GM23338 (cell line): ENCODE measurements around the gene GUCA2B. TPM values are rescaled to one million over a fixed set of nuclear protein-coding genes. Genes with fewer than 3 reads are reported as not detected.

Experiments
- ATAC-seq: fragments of 200-7000 bp; cut with Tn5 transposase; 3 replicates; pipeline ENCODE4 v1.9.1; 2020
- DNase-seq: peaks from one replicate; pipeline ENCODE4 v3.0.0-alpha.2; 2015; ENCODE audit warnings: low spot score
- H2AFZ ChIP-seq: fragments of 200-600 bp; sonication (generic); 2 replicates; pipeline ENCODE4 v1.8.0; 2016; ENCODE audit warnings: antibody characterized with exemption, mild to moderate bottlenecking, moderate library complexity
- H3F3A ChIP-seq: fragments of 200-600 bp; sonication (generic); replicated peaks from 2 replicates; pipeline ENCODE4 v1.8.0; 2017; ENCODE audit warnings: antibody characterized with exemption, mixed run types, low read depth
- H3K27ac ChIP-seq: fragments of 200-600 bp; sonication (generic); 2 replicates; pipeline ENCODE4 v1.6.1; 2016; ENCODE audit warnings: low read depth
- H3K27me3 ChIP-seq: fragments of 200-600 bp; sonication (generic); 2 replicates; pipeline ENCODE4 v1.8.0; 2016; ENCODE audit warnings: mild to moderate bottlenecking, mixed run types, moderate library complexity; ENCODE audit not compliant: insufficient read depth
- H3K36me3 ChIP-seq: fragments of 200-600 bp; sonication (generic); 2 replicates; pipeline ENCODE4 v1.8.0; 2016; ENCODE audit warnings: mild to moderate bottlenecking; ENCODE audit not compliant: insufficient read depth
- H3K4me1 ChIP-seq: fragments of 200-600 bp; sonication (generic); 2 replicates; pipeline ENCODE4 v1.8.0; 2016; ENCODE audit warnings: mild to moderate bottlenecking, moderate library complexity; ENCODE audit not compliant: insufficient read depth
- H3K4me2 ChIP-seq: fragments of 200-600 bp; sonication (generic); 2 replicates; pipeline ENCODE4 v1.7.1; 2017; ENCODE audit warnings: mixed run types
- H3K4me3 ChIP-seq: fragments of 200-600 bp; sonication (generic); 2 replicates; pipeline ENCODE4 v1.6.1; 2016; ENCODE audit warnings: mixed run types
- H3K79me2 ChIP-seq: fragments of 200-600 bp; sonication (generic); replicated peaks from 2 replicates; pipeline ENCODE4 v1.8.0; 2017; ENCODE audit warnings: mild to moderate bottlenecking; ENCODE audit not compliant: insufficient read depth
- H3K9me2 ChIP-seq: fragments of 200-600 bp; sonication (generic); 2 replicates; pipeline ENCODE4 v1.8.0; 2017; ENCODE audit not compliant: insufficient read depth
- H4K20me1 ChIP-seq: fragments of 200-600 bp; sonication (generic); replicated peaks from 2 replicates; pipeline ENCODE4 v1.8.0; 2017; ENCODE audit warnings: mild to moderate bottlenecking; ENCODE audit not compliant: insufficient read depth
- H3K27ac Mint-ChIP-seq: 2 replicates; pipeline ENCODE4 v1.8.0; 2020; ENCODE audit warnings: inconsistent platforms, mild to moderate bottlenecking, moderate library complexity, mixed read lengths
- H3K27me3 Mint-ChIP-seq: 3 replicates; pipeline ENCODE4 v1.8.0; 2022; ENCODE audit warnings: low read depth, mild to moderate bottlenecking, moderate library complexity, mixed read lengths, inconsistent platforms; ENCODE audit not compliant: insufficient read depth, poor library complexity
- H3K36me3 Mint-ChIP-seq: 3 replicates; pipeline ENCODE4 v1.8.0; 2021; ENCODE audit warnings: low read depth, mild to moderate bottlenecking, inconsistent platforms, moderate library complexity, mixed read lengths
- H3K4me1 Mint-ChIP-seq: 3 replicates; pipeline ENCODE4 v1.8.0; 2020; ENCODE audit warnings: mild to moderate bottlenecking, inconsistent platforms, mixed read lengths
- H3K4me3 Mint-ChIP-seq: 3 replicates; pipeline ENCODE4 v1.8.0; 2021; ENCODE audit warnings: moderate library complexity, mild to moderate bottlenecking, inconsistent platforms, mixed read lengths
- H3K9me3 Mint-ChIP-seq: 3 replicates; pipeline ENCODE4 v1.8.0; 2020; ENCODE audit warnings: moderate library complexity, mild to moderate bottlenecking, inconsistent platforms, mixed read lengths
- CREB1 ChIP-seq: fragments of 250-450 bp; sonication (Bioruptor Pico); IDR thresholded peaks from 2 replicates; pipeline ENCODE4 v1.5.0; 2020; ENCODE audit warnings: low read depth, mild to moderate bottlenecking, moderate library complexity
- EZH2 ChIP-seq: fragments of 200-600 bp; sonication (generic); IDR thresholded peaks from one replicate; pipeline ENCODE4 v1.8.0; 2017; ENCODE audit warnings: antibody characterized with exemption, mild to moderate bottlenecking, low read depth; ENCODE audit not compliant: unreplicated experiment
- EZH2phosphoT487 ChIP-seq: fragments of 200-600 bp; sonication (generic); IDR thresholded peaks from one replicate; pipeline ENCODE4 v1.8.1; 2018; ENCODE audit warnings: antibody characterized with exemption; ENCODE audit not compliant: unreplicated experiment
- NANOG ChIP-seq: IDR thresholded peaks from 2 replicates; pipeline ENCODE4 v1.6.1; 2016; ENCODE audit warnings: antibody characterized with exemption, borderline replicate concordance
- POLR2AphosphoS5 ChIP-seq: IDR thresholded peaks from 2 replicates; pipeline ENCODE4 v1.6.1; 2016; ENCODE audit warnings: antibody characterized with exemption, low read depth
- STAT1 ChIP-seq: IDR thresholded peaks from one replicate; pipeline ENCODE4 v1.6.1; 2016; ENCODE audit warnings: antibody characterized with exemption; ENCODE audit not compliant: unreplicated experiment
- ZNF114 ChIP-seq: fragments of 250-450 bp; sonication (Bioruptor Pico); IDR thresholded peaks from 2 replicates; pipeline ENCODE4 v1.5.0; 2020; ENCODE audit warnings: mild to moderate bottlenecking, moderate library complexity
- ZNF331 ChIP-seq: fragments of 250-450 bp; sonication (Bioruptor Pico); IDR thresholded peaks from 2 replicates; pipeline ENCODE4 v1.5.0; 2020; ENCODE audit warnings: low read depth, mild to moderate bottlenecking, moderate library complexity
- ZNF462 ChIP-seq: fragments of 250-450 bp; sonication (Bioruptor Pico); IDR thresholded peaks from 2 replicates; pipeline ENCODE4 v1.5.0; 2020; ENCODE audit warnings: mild to moderate bottlenecking, moderate library complexity
- polyA plus RNA-seq: library from polyadenylated mRNA; unstranded; fragments of >200 nt; fragmentation: Nextera tagmentation; extraction: Ambion mirVana; gene quantifications from 2 replicates; pipeline ENCODE4 v1.2.1, GENCODE V29; 2016
- total RNA-seq: library from RNA; depleted of rRNA; stranded (reverse); fragments of >200 nt; shearing (Covaris generic); gene quantifications from 2 replicates; pipeline ENCODE4 v1.2.3, GENCODE V29; 2014
- TF ChIP-seq, protein P1 (sequence below): IDR thresholded peaks from 2 replicates; pipeline ENCODE4 v1.6.1; 2016; ENCODE audit warnings: antibody characterized with exemption

Gene GUCA2B
- total and polyA plus RNA-seq, 2 experiments from 2014 or later: not detected

DNA sequence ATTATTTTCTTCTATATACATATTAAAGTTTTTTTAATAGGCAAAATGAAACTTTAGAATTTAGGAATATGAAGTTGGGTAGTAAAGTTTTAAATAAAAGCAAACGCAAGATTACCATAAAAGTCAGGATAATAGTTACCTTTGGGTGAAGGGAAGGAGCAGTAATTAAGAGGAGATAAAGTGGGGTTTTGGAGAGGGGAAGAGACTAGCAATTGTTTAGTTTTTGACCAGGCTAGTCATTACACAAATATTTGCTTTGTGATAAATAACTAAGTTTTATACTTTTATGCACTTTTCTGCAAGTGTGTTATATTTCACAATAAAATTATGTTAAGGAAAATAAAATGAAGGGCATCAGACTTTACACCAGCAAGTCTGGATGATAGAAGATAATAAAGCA is 27.7 kb upstream of the GUCA2B start (continued):
- TF ChIP-seq, protein P1, sequence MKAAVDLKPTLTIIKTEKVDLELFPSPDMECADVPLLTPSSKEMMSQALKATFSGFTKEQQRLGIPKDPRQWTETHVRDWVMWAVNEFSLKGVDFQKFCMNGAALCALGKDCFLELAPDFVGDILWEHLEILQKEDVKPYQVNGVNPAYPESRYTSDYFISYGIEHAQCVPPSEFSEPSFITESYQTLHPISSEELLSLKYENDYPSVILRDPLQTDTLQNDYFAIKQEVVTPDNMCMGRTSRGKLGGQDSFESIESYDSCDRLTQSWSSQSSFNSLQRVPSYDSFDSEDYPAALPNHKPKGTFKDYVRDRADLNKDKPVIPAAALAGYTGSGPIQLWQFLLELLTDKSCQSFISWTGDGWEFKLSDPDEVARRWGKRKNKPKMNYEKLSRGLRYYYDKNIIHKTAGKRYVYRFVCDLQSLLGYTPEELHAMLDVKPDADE: no peak
- TF ChIP-seq EZH2: no peak
- no peak for TF ChIP-seq STAT1
- TF ChIP-seq ZNF114 (CRISPR knock-in tag): no peak
- no peak for TF ChIP-seq EZH2phosphoT487

DNA sequence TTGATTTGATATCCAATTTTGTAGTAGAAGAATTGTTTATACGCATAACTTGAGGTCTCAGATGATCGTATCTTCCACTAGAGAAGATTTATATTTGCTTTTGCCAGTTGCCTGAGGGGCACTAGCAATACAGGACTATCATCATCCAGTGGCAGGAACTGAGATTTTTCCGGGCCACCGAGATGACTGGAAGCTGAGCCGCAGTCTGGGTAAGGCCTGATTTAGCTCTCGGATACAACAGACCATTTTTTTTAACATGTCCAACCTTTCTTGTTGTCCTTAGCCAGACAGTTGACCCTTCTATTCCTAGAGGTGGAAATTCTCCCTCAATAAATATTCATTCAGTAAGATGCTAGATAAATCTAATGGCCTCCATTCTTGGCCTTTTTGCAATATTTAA is 25.4 kb upstream of the GUCA2B start:
- ATAC-seq (no peak), DNase-seq (no peak)
- Mint-ChIP-seq H3K4me1 (no peaks in the 10 kb centered on the region), H3K27me3 (no peaks in the 10 kb centered on the region), H3K9me3 (no peaks in the 10 kb centered on the region), H3K36me3 (no peaks in the 10 kb centered on the region), H3K4me3 (no peak overlapping the region), H3K27ac (no peak overlapping the region)
- TF ChIP-seq NANOG (no peak), POLR2AphosphoS5 (no peak), CREB1 (CRISPR knock-in tag) (no peak), ZNF114 (CRISPR knock-in tag) (no peak), ZNF462 (CRISPR knock-in tag) (no peak), STAT1 (no peak), ZNF331 (CRISPR knock-in tag) (no peak), EZH2phosphoT487 (no peak)
- no peak overlapping the region for H2AFZ ChIP-seq
- H3F3A ChIP-seq: no peaks in the 10 kb centered on the region
- no peak overlapping the region for H3K4me3 ChIP-seq
- no peak overlapping the region for H3K4me2 ChIP-seq
- no peaks in the 10 kb centered on the region for H3K27me3 ChIP-seq
- 0 out of 2 replicates have a peak, but pooled peaks cover 2% of the 10 kb centered on the region for H3K36me3 ChIP-seq
- H3K4me1 ChIP-seq: no peaks in the 10 kb centered on the region
- H3K9me2 ChIP-seq: no peaks in the 10 kb centered on the region
- H3K27ac ChIP-seq: no peak overlapping the region
- H4K20me1 ChIP-seq: no peaks in the 10 kb centered on the region
- no peaks in the 10 kb centered on the region for H3K79me2 ChIP-seq
